GM12864 (cell line): ENCODE data around the gene COIL.

Experiments used
- DNase-seq: peaks from one replicate; pipeline ENCODE4 v3.0.0-alpha.2; 2011; ENCODE audit warnings: low read depth
- H3K4me3 ChIP-seq: 2 replicates; pipeline ENCODE4 v1.5.1; 2011; ENCODE audit warnings: mild to moderate bottlenecking, low read depth, low read length, control low read depth
- CTCF ChIP-seq: IDR thresholded peaks from 2 replicates; pipeline ENCODE4 v1.5.1; 2011; ENCODE audit warnings: low read depth, mild to moderate bottlenecking, moderate library complexity, low read length, control low read depth, inconsistent platforms; ENCODE audit errors: missing control alignments

COIL gene

GRCh38 chr17:56960596-56961538 lies at the start of gene COIL:
COIL (minus strand) TSS chr17:56961050; CDS start chr17:56961019, 31 bp downstream.
- TF ChIP-seq CTCF, result peak; percentile 98
- DNase-seq, result peak; percentile 72
- peak within 1 kb of the TSS; percentile 66 for H3K4me3 ChIP-seq

- no peak for TF ChIP-seq CTCF
- no peak overlapping the region for H3K4me3 ChIP-seq
- DNase-seq, result no peak
These were observed 49.6 kb upstream of the COIL start for GRCh38 chr17:57010487-57010886.

- peak; percentile 31 for DNase-seq
These were observed 49.0 kb upstream of the COIL start for GRCh38 chr17:57009737-57010445.

GRCh38 chr17:57008958-57009357 lies 48.1 kb upstream of the COIL start:
- no peak for DNase-seq
- H3K4me3 ChIP-seq, result no peak overlapping the region
- no peak for TF ChIP-seq CTCF

More at GRCh38 chr17:57009737-57010445, 49.0 kb upstream of the COIL start:
- TF ChIP-seq CTCF, result peak; percentile 93
- H3K4me3 ChIP-seq, result no peak overlapping the region

- no peak overlapping the region for H3K4me3 ChIP-seq
- TF ChIP-seq CTCF, result no peak
- no peak for DNase-seq
These were observed 45.2 kb upstream of the COIL start for GRCh38 chr17:57006040-57006439.

GRCh38 chr17:57004944-57005579 lies 44.2 kb upstream of the COIL start:
- H3K4me3 ChIP-seq, result no peak overlapping the region; the same call in 1 of the 2 replicates
- DNase-seq, result peak; percentile 80
- TF ChIP-seq CTCF, result peak; percentile 39
